Activated T-cell treated with anti-CD3 and anti-CD28 coated beads, Interleukin-2, amount 50 U/mL, for 4 hours (primary cell): ENCODE results near the gene HORMAD2. TPM values are rescaled to one million over a fixed set of nuclear protein-coding genes. Genes with fewer than 3 reads are reported as not detected.

Experiments used
- total RNA-seq, 3 donors: library from RNA; stranded (reverse); gene quantifications; one replicate each; pipeline ENCODE4 v1.2.1, GENCODE V29; 2021

HORMAD2 gene
- total RNA-seq, 3 donors from 2014 or later = not detected

Other genes with a start within 250 kb of the HORMAD2 start
- gene ASCC2, start 242.2 kb upstream of the HORMAD2 start, total RNA-seq = 10 to 100 TPM; 83.5 to 95.7 (median 84.9) TPM
- 10 to 100 TPM; 15.2 to 19.8 (median 15.8) TPM for gene MTMR3, start 197.3 kb upstream of the HORMAD2 start, total RNA-seq
- 100 to 1,000 TPM; 226 to 440 (median 307) TPM for gene LIF, start 166.3 kb downstream of the HORMAD2 start, total RNA-seq
- 10 to 100 TPM; 18.4 to 30.7 (median 22.2) TPM for gene OSM, start 186.4 kb downstream of the HORMAD2 start, total RNA-seq
- 1 to 10 TPM; 1.1 to 2.9 (median 2.4) TPM for gene CASTOR1, start 209.0 kb downstream of the HORMAD2 start, total RNA-seq
- gene TBC1D10A, start 246.5 kb downstream of the HORMAD2 start, total RNA-seq = 10 to 100 TPM; 12.6 to 16.4 (median 14.0) TPM